H9 (cell line): ENCODE data around the gene CNTF. TPM values are rescaled to one million over a fixed set of nuclear protein-coding genes. Genes with fewer than 3 reads are reported as not detected.

Experiments
- DNase-seq: peaks from one replicate; pipeline ENCODE4 v3.0.0-alpha.2; 2017
- H2AFZ ChIP-seq: one replicate; pipeline ENCODE4 v1.6.1; 2013; ENCODE audit warnings: mild to moderate bottlenecking, low read length, control low read depth, moderate library complexity
- H2AK5ac ChIP-seq: 2 replicates; pipeline ENCODE4 v1.6.1; 2013; ENCODE audit warnings: low read length, control low read depth, mixed read lengths; ENCODE audit not compliant: insufficient read length
- H2BK120ac ChIP-seq: one replicate; pipeline ENCODE4 v1.6.1; 2013; ENCODE audit warnings: low read depth, mild to moderate bottlenecking, low read length, control low read depth, inconsistent platforms; ENCODE audit not compliant: poor library complexity, severe bottlenecking
- H2BK12ac ChIP-seq: 2 replicates; pipeline ENCODE4 v1.6.1; 2013; ENCODE audit warnings: low read length, control low read depth, mixed read lengths, low read depth; ENCODE audit not compliant: insufficient read length
- H2BK15ac ChIP-seq: 2 replicates; pipeline ENCODE4 v1.6.1; 2013; ENCODE audit warnings: low read depth, low read length, control low read depth
- H2BK20ac ChIP-seq: one replicate; pipeline ENCODE4 v1.6.1; 2013; ENCODE audit warnings: low read depth, mild to moderate bottlenecking, low read length, control low read depth, inconsistent platforms; ENCODE audit not compliant: poor library complexity, severe bottlenecking
- H2BK5ac ChIP-seq: 2 replicates; pipeline ENCODE4 v1.6.1; 2013; ENCODE audit warnings: low read length, control low read depth, mixed read lengths; ENCODE audit not compliant: insufficient read length
- H3K14ac ChIP-seq: 2 replicates; pipeline ENCODE4 v1.6.1; 2013; ENCODE audit warnings: low read length, control low read depth; ENCODE audit not compliant: insufficient read depth
- H3K18ac ChIP-seq: 2 replicates; pipeline ENCODE4 v1.6.1; 2013; ENCODE audit warnings: low read depth, mild to moderate bottlenecking, mixed read lengths, low read length, control low read depth; ENCODE audit not compliant: insufficient read length
- H3K23ac ChIP-seq: 2 replicates; pipeline ENCODE4 v1.6.1; 2013; ENCODE audit warnings: low read length, control low read depth, mixed read lengths, low read depth; ENCODE audit not compliant: insufficient read length
- H3K23me2 ChIP-seq: 2 replicates; pipeline ENCODE4 v1.6.1; 2013; ENCODE audit warnings: low read depth, mild to moderate bottlenecking, mixed read lengths, low read length, control low read depth; ENCODE audit not compliant: insufficient read length, poor library complexity, severe bottlenecking
- H3K27ac ChIP-seq: 2 replicates; pipeline ENCODE4 v1.5.1; 2013; ENCODE audit warnings: low read length, control low read depth, mixed read lengths, low read depth; ENCODE audit not compliant: insufficient read length
- H3K27me3 ChIP-seq: 2 replicates; pipeline ENCODE4 v1.6.1; 2013; ENCODE audit warnings: low read length, control low read depth, inconsistent platforms; ENCODE audit not compliant: insufficient read depth
- H3K4ac ChIP-seq: 2 replicates; pipeline ENCODE4 v1.6.1; 2013; ENCODE audit warnings: low read depth, mild to moderate bottlenecking, control low read depth, inconsistent platforms, low read length, moderate library complexity
- H3K4me1 ChIP-seq: 2 replicates; pipeline ENCODE4 v1.6.1; 2013; ENCODE audit warnings: low read length, control low read depth, inconsistent platforms; ENCODE audit not compliant: insufficient read depth
- H3K4me2 ChIP-seq: 2 replicates; pipeline ENCODE4 v1.6.1; 2013; ENCODE audit warnings: low read length, control low read depth, mixed read lengths; ENCODE audit not compliant: insufficient read length, insufficient read depth
- H3K56ac ChIP-seq: 2 replicates; pipeline ENCODE4 v1.6.1; 2013; ENCODE audit warnings: low read depth, mild to moderate bottlenecking, mixed read lengths, low read length, control low read depth; ENCODE audit not compliant: insufficient read length
- H3K79me1 ChIP-seq: 2 replicates; pipeline ENCODE4 v1.6.1; 2013; ENCODE audit warnings: low read depth, mild to moderate bottlenecking, moderate library complexity, low read length, control low read depth, inconsistent platforms; ENCODE audit not compliant: insufficient read depth, poor library complexity, severe bottlenecking
- H3K79me2 ChIP-seq: 2 replicates; pipeline ENCODE4 v1.6.1; 2013; ENCODE audit warnings: low read length, control low read depth, inconsistent platforms; ENCODE audit not compliant: insufficient read depth
- H3K9ac ChIP-seq: 2 replicates; pipeline ENCODE4 v1.6.1; 2013; ENCODE audit warnings: low read length, control low read depth, mixed read lengths; ENCODE audit not compliant: insufficient read length; ENCODE audit errors: extremely low read depth
- H3K9me3 ChIP-seq: one replicate; pipeline ENCODE4 v1.6.1; 2013; ENCODE audit warnings: low read depth, low read length, inconsistent platforms; ENCODE audit not compliant: control insufficient read depth
- H3T11ph ChIP-seq: one replicate; pipeline ENCODE4 v1.6.1; 2013; ENCODE audit warnings: mild to moderate bottlenecking, low read length, control low read depth, inconsistent platforms
- H4K20me1 ChIP-seq: one replicate; pipeline ENCODE4 v1.6.1; 2013; ENCODE audit not compliant: control insufficient read depth, insufficient read length, insufficient read depth
- H4K5ac ChIP-seq: 2 replicates; pipeline ENCODE4 v1.6.1; 2013; ENCODE audit warnings: low read depth, mild to moderate bottlenecking, mixed read lengths, low read length, control low read depth; ENCODE audit not compliant: insufficient read length
- H4K8ac ChIP-seq: replicated peaks from 2 replicates; pipeline ENCODE4 v1.6.1; 2013; ENCODE audit warnings: low read length, control low read depth, mixed read lengths, low read depth; ENCODE audit not compliant: insufficient read length
- H4K91ac ChIP-seq: 2 replicates; pipeline ENCODE4 v1.6.1; 2013; ENCODE audit warnings: low read depth, mild to moderate bottlenecking, moderate library complexity, mixed read lengths, low read length, control low read depth; ENCODE audit not compliant: insufficient read length
- H3K27ac Mint-ChIP-seq, 3 experiments: 2 replicates in 2 of 3; 3 replicates in 1 of 3; pipeline ENCODE4 v1.8.0; 2020 to 2021; ENCODE audit warnings: mixed read lengths in 3 of 3, mild to moderate bottlenecking in 1 of 3, moderate library complexity in 1 of 3
- H3K27me3 Mint-ChIP-seq: 2 replicates; pipeline ENCODE4 v1.8.0; 2021; ENCODE audit warnings: low read depth, mild to moderate bottlenecking, moderate library complexity, mixed read lengths
- H3K36me3 Mint-ChIP-seq, 3 experiments: 2 replicates in 2 of 3; 3 replicates in 1 of 3; pipeline ENCODE4 v1.8.0; 2020 to 2021; ENCODE audit warnings: low read depth in 3 of 3, mixed read lengths in 3 of 3; ENCODE audit not compliant: insufficient read depth in 1 of 3
- H3K4me1 Mint-ChIP-seq, 2 experiments: 2 replicates each; pipeline ENCODE4 v1.8.0; 2020; ENCODE audit warnings: mixed read lengths in 2 of 2
- H3K4me3 Mint-ChIP-seq, 2 experiments: 2 replicates in 1 of 2; 3 replicates in 1 of 2; pipeline ENCODE4 v1.8.0; 2020 to 2021; ENCODE audit warnings: mild to moderate bottlenecking in 2 of 2, mixed read lengths in 2 of 2, moderate library complexity in 1 of 2
- H3K9me3 Mint-ChIP-seq, 2 experiments: 2 replicates in 1 of 2; 3 replicates in 1 of 2; pipeline ENCODE4 v1.8.0; 2020; ENCODE audit warnings: mild to moderate bottlenecking in 2 of 2, mixed read lengths in 2 of 2, moderate library complexity in 1 of 2
- WGBS: extraction: QIAGEN DNeasy Blood & Tissue Kit; methylation state at CpG from one replicate; pipeline ENCODE4 v1.1.7; 2013; ENCODE audit warnings: missing lambda C conversion rate, low lambda C conversion rate, mixed read lengths; ENCODE audit not compliant: insufficient read length; ENCODE audit errors: extremely low coverage; 5-methylcytosine and 5-hydroxymethylcytosine counted together
- total RNA-seq: library from RNA; stranded (reverse); gene quantifications from 2 replicates; pipeline ENCODE4 v1.2.1, GENCODE V29; 2021
- TF ChIP-seq, protein P1 (sequence below): fragments of 200-600 bp; sonication (generic); conservative IDR thresholded peaks from 3 replicates; pipeline ENCODE4 v1.8.0; 2021; ENCODE audit warnings: antibody characterized with exemption, mild to moderate bottlenecking

The CNTF gene
- total RNA-seq, 1 experiment from 2014 or later, result 3.5 TPM

DNA sequence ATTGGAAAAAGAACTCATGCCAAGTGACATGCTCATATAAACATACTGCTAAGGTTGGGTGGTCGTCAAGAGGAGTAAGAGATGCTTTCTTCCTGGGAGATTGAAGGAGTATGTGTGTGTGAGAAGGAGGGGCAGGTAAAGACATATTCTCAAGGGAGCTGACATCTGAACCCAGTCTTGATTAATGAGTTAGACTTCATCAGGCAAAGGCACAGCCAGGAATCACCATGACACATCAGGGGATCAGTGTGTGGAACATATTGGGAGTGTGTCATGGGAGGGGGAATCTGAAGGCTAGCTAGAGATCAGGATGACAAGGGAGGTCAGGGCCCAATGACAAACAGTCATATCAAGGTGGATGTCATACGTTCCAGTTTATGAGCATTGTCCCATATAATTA, 14.9 kb downstream of the CNTF start:
- Histone ChIP-seq H3K79me2 (no peaks in the 10 kb centered on the region), H2BK12ac (no peak overlapping the region), H2BK20ac (no peak overlapping the region), H3K4me1 (peaks cover 11% of the 10 kb centered on the region; the same call in 1 of the 2 replicates), H3K27me3 (no peaks in the 10 kb centered on the region), H3T11ph (no peak overlapping the region), H2BK120ac (no peak overlapping the region), H2AK5ac (no peak overlapping the region), H4K8ac (no peak overlapping the region), H3K23me2 (no peaks in the 10 kb centered on the region), H3K23ac (no peak overlapping the region), H3K56ac (no peak overlapping the region), H3K18ac (no peak overlapping the region), H3K9ac (no peak overlapping the region), H3K4ac (no peak overlapping the region), H2BK5ac (no peak overlapping the region), H3K27ac (no peak overlapping the region), H2BK15ac (no peak overlapping the region), H4K91ac (no peak overlapping the region), H3K14ac (no peak overlapping the region), H3K79me1 (no peaks in the 10 kb centered on the region), H3K9me3 (no peaks in the 10 kb centered on the region), H4K5ac (no peak overlapping the region), H4K20me1 (no peaks in the 10 kb centered on the region), H2AFZ (no peak overlapping the region), H3K4me2 (no peak overlapping the region)
- H3K9me3 Mint-ChIP-seq, result no peaks in the 10 kb centered on the region; a peak in 1 of 5 replicates
- WGBS, result no CpG with 5 or more reads among the region's 2 CpGs
- no peak overlapping the region for H3K4me3 Mint-ChIP-seq
- no peaks in the 10 kb centered on the region for H3K36me3 Mint-ChIP-seq
- TF ChIP-seq, protein P1, sequence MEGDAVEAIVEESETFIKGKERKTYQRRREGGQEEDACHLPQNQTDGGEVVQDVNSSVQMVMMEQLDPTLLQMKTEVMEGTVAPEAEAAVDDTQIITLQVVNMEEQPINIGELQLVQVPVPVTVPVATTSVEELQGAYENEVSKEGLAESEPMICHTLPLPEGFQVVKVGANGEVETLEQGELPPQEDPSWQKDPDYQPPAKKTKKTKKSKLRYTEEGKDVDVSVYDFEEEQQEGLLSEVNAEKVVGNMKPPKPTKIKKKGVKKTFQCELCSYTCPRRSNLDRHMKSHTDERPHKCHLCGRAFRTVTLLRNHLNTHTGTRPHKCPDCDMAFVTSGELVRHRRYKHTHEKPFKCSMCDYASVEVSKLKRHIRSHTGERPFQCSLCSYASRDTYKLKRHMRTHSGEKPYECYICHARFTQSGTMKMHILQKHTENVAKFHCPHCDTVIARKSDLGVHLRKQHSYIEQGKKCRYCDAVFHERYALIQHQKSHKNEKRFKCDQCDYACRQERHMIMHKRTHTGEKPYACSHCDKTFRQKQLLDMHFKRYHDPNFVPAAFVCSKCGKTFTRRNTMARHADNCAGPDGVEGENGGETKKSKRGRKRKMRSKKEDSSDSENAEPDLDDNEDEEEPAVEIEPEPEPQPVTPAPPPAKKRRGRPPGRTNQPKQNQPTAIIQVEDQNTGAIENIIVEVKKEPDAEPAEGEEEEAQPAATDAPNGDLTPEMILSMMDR, result no peak
- H3K4me1 Mint-ChIP-seq, result no peaks in the 10 kb centered on the region
- H3K27me3 Mint-ChIP-seq, result no peaks in the 10 kb centered on the region; the same call in 1 of the 2 replicates
- DNase-seq, result no peak
- H3K27ac Mint-ChIP-seq, result no peak overlapping the region
